Fibroblast of lung (primary cell): Measurements from ENCODE around the gene EFNB3. TPM values are rescaled to one million over a fixed set of nuclear protein-coding genes. Genes with fewer than 3 reads are reported as not detected.

ENCODE experiments used
- DNase-seq, 2 donors: peaks; one replicate each; pipeline versions ENCODE4 v3.0.0 to v3.0.0-alpha.2; 2010; ENCODE audit warnings: low read depth in 2 of 2
- H2AFZ ChIP-seq: 2 replicates; pipeline ENCODE4 v1.5.1; 2012; ENCODE audit warnings: low read length, control low read depth, inconsistent platforms
- H3K27ac ChIP-seq: 2 replicates; pipeline ENCODE4 v1.5.1; 2011; ENCODE audit warnings: low read length, control low read depth; ENCODE audit not compliant: insufficient read depth
- H3K27me3 ChIP-seq: 2 replicates; pipeline ENCODE4 v1.5.1; 2011; ENCODE audit warnings: mild to moderate bottlenecking, low read length; ENCODE audit not compliant: control insufficient read depth, insufficient read depth
- H3K36me3 ChIP-seq: 2 replicates; pipeline ENCODE4 v1.5.1; 2011; ENCODE audit warnings: low read length; ENCODE audit not compliant: control insufficient read depth, insufficient read depth
- H3K4me1 ChIP-seq: 2 replicates; pipeline ENCODE4 v1.5.1; 2011; ENCODE audit warnings: low read length; ENCODE audit not compliant: control insufficient read depth, insufficient read depth; ENCODE audit errors: extremely low read depth
- H3K4me2 ChIP-seq: 2 replicates; pipeline ENCODE4 v1.5.1; 2011; ENCODE audit warnings: low read length, control low read depth; ENCODE audit not compliant: insufficient read depth; ENCODE audit errors: extremely low read depth
- H3K4me3 ChIP-seq, 4 experiments: fragments of 200-600 bp in 1 of 4; sonication (generic) in 1 of 4; replicated peaks in 1 of 4; 2 replicates each; pipeline ENCODE4 v1.5.1; 2011 to 2016; ENCODE audit warnings: low read length in 4 of 4, low read depth in 3 of 4, mild to moderate bottlenecking in 3 of 4, control low read depth in 2 of 4, inconsistent platforms in 1 of 4, mixed read lengths in 1 of 4; ENCODE audit not compliant: insufficient read depth in 1 of 4; ENCODE audit errors: control extremely low read depth in 1 of 4
- H3K79me2 ChIP-seq: 2 replicates; pipeline ENCODE4 v1.5.1; 2012; ENCODE audit warnings: mild to moderate bottlenecking, low read length, inconsistent platforms; ENCODE audit not compliant: control insufficient read depth, insufficient read depth
- H3K9ac ChIP-seq: 2 replicates; pipeline ENCODE4 v1.5.1; 2011; ENCODE audit warnings: mild to moderate bottlenecking, low read length, control low read depth; ENCODE audit not compliant: insufficient read depth
- H3K9me3 ChIP-seq: 2 replicates; pipeline ENCODE4 v1.5.1; 2012; ENCODE audit warnings: low read depth, low read length; ENCODE audit not compliant: control insufficient read depth, insufficient read depth
- H4K20me1 ChIP-seq: 2 replicates; pipeline ENCODE4 v1.5.1; 2011; ENCODE audit warnings: low read length; ENCODE audit not compliant: control insufficient read depth, insufficient read depth; ENCODE audit errors: extremely low read depth
- CTCF ChIP-seq, 2 donors: IDR thresholded peaks in 1 of 2; conservative IDR thresholded peaks in 1 of 2; 1 replicate in 1 of 2; 2 replicates in 1 of 2; pipeline ENCODE4 v1.5.1; 2011 to 2012; ENCODE audit warnings: low read length in 2 of 2, control low read depth in 1 of 2, inconsistent platforms in 1 of 2, low read depth in 1 of 2, mild to moderate bottlenecking in 1 of 2
- EZH2 ChIP-seq: IDR thresholded peaks from 2 replicates; pipeline ENCODE4 v1.5.1; 2012; ENCODE audit warnings: low read length, control low read depth, mild to moderate bottlenecking; ENCODE audit errors: missing control alignments
- polyA plus RNA-seq, 2 donors: library from polyadenylated mRNA; depleted of rRNA in 1 of 2; stranded (reverse) in 1 of 2; unstranded in 1 of 2; fragments of >200 nt; gene quantifications; 2 replicates each; pipeline ENCODE4 v1.2.1, GENCODE V29; 2011 to 2012; ENCODE audit warnings: missing spikeins in 1 of 2
- total RNA-seq: library from RNA; depleted of rRNA; stranded (reverse); fragments of >200 nt; gene quantifications from 2 replicates; pipeline ENCODE4 v1.2.1, GENCODE V29; 2014

Gene EFNB3
- total and polyA plus RNA-seq, 2 donors (not counting 1 experiment from before 2014, with no cell fraction given), result 0.33 to 3.7 TPM

GRCh38 chr17:7717756-7718350, 12.9 kb downstream of the EFNB3 start:
- Histone ChIP-seq H3K4me1 (peaks cover 4% of the 10 kb centered on the region), H3K79me2 (no peaks in the 10 kb centered on the region), H3K27ac (no peak overlapping the region), H3K9me3 (no peaks in the 10 kb centered on the region), H3K4me2 (peak overlapping the region; percentile 77), H3K36me3 (no peaks in the 10 kb centered on the region), H2AFZ (peak overlapping the region; percentile 36), H3K27me3 (peaks cover 39% of the 10 kb centered on the region), H3K9ac (no peak overlapping the region), H4K20me1 (no peaks in the 10 kb centered on the region), H3K4me3 (peak overlapping the region; percentile 37 to 73 (median 60))
- DNase-seq, result peak in 1 of 2 donors; percentile 12
- TF ChIP-seq CTCF (conservative IDR thresholded peaks at IDR 0.05 in 1 of 2, IDR thresholded peaks at IDR 0.05 in 1 of 2; ENCODE audit: low read depth in 1 of 2, low read length in 2 of 2) (no peak), EZH2 (peak; percentile 28)

GRCh38 chr17:7719661-7720060, 14.7 kb downstream of the EFNB3 start:
- DNase-seq, result no peak
- Histone ChIP-seq H3K4me3 (no peak overlapping the region), H2AFZ (no peak overlapping the region), H3K9me3 (no peaks in the 10 kb centered on the region), H4K20me1 (no peaks in the 10 kb centered on the region), H3K9ac (no peak overlapping the region), H3K27me3 (peaks cover 28% of the 10 kb centered on the region), H3K79me2 (no peaks in the 10 kb centered on the region), H3K4me1 (peaks cover 4% of the 10 kb centered on the region), H3K27ac (no peak overlapping the region), H3K4me2 (no peak overlapping the region), H3K36me3 (no peaks in the 10 kb centered on the region)
- no peak for TF ChIP-seq CTCF (conservative IDR thresholded peaks at IDR 0.05 in 1 of 2, IDR thresholded peaks at IDR 0.05 in 1 of 2; ENCODE audit: low read depth in 1 of 2, low read length in 2 of 2)
- no peak for TF ChIP-seq EZH2

- Histone ChIP-seq H4K20me1 (no peaks in the 10 kb centered on the region), H3K27me3 (peaks cover 28% of the 10 kb centered on the region), H2AFZ (no peak overlapping the region), H3K79me2 (no peaks in the 10 kb centered on the region), H3K4me3 (no peak overlapping the region), H3K9me3 (no peaks in the 10 kb centered on the region), H3K4me2 (no peak overlapping the region), H3K27ac (no peak overlapping the region), H3K4me1 (peaks cover 4% of the 10 kb centered on the region), H3K9ac (no peak overlapping the region), H3K36me3 (no peaks in the 10 kb centered on the region)
- no peak for TF ChIP-seq EZH2
- DNase-seq, result no peak
Measured at GRCh38 chr17:7720125-7720524, 15.1 kb downstream of the EFNB3 start.
